GM18907 (cell line): ENCODE results near the gene ANO3.

ENCODE experiments used
- ATAC-seq: cut with Tn5 transposase; IDR thresholded peaks from one replicate; pipeline ENCODE4 v1.9.1; 2021; ENCODE audit warnings: mild to moderate bottlenecking, moderate library complexity; ENCODE audit not compliant: unreplicated experiment

ANO3 gene

DNA sequence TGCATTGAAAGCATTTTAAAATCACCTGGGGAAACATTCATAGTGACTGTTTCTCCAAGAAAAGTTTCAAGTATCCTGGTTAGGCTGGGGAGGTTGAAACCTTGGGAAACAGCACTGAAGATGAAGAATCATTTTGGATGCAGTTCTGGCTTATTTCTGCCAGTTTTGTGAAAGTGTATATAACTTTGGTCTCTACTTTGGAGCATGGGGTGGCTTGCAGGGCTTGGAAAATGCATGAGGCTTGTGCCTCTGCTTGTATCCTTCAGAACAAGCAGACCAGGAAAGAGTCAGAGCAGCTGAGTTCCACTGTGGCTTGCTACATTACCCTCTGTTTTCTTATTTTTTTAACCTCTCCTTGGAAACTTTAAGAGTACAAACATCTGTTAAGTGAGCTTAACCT is 370.5 kb downstream of the ANO3 start:
- no peak for ATAC-seq

DNA sequence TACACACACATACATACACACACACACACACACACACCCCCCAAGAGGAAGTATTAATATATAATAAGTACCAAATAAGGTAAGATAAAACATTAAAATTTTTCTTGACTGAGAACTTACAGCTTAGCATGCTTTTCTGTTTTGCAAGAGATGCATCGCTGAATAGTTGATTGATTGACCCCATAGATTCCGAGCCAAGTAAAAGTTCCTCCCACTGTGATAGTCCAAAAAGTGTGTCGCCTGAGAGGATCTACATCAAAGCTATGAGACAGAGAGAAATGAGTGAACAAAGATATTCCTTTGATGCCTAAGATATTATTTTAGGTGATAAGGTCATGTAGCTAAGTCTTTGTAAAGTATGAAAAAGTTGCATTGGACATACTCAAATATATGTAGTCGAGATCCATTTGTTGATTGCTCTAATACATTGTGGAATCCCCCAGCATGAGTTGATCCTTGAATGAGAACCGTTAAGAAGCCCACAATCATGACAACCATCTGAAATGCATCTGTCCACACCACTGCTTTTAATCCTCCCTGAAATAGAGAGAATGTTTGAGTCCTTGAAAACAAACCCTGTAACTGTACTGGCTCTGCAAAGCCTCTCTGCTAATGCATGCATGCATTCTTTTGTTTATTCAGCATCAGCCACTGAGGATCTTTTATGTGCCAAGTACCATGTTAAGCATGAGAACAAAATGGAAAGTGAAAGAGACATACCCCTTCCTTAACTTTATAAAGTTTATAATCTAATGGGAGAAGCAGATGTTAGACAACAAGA is 371.7 kb downstream of the ANO3 start:
- ATAC-seq = no peak

DNA sequence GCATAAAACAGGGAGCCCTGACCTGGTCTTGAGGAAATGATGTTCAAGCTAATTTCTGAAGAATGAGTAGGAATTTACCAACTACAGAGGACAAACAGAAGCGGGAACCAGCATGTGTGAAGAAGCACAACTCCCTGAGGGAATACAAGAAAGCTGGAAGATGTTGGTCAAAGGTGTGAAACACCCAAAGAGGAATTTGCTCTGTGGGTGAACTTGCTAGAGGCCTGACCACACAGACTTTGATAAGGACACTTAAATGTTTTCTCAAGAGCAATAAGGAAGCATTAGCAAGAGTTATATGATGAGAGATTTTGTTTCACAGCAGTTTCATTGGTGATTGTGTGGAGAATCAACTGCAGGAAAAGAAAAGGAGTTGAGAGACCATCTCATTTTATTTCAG is 372.3 kb downstream of the ANO3 start:
- no peak for ATAC-seq

DNA sequence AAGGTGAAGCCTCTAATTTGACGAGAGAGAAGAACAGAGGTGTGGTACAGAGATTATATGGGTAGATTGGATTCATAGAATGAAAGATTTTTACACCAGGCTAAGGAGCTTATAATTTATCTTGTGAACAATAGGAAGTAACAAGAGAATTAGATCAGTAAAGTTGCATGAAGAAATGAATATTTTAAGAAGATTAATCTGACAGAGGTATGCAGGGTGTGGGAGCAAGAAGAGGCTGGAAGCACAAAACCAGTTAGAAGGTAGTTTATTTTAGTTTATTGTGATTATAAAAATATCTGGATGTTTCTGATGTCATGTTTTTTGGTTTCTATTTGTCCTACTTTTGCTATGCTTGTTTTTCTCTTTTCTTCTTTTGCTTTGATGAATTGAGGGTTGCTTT is 374.3 kb downstream of the ANO3 start:
- no peak for ATAC-seq

DNA sequence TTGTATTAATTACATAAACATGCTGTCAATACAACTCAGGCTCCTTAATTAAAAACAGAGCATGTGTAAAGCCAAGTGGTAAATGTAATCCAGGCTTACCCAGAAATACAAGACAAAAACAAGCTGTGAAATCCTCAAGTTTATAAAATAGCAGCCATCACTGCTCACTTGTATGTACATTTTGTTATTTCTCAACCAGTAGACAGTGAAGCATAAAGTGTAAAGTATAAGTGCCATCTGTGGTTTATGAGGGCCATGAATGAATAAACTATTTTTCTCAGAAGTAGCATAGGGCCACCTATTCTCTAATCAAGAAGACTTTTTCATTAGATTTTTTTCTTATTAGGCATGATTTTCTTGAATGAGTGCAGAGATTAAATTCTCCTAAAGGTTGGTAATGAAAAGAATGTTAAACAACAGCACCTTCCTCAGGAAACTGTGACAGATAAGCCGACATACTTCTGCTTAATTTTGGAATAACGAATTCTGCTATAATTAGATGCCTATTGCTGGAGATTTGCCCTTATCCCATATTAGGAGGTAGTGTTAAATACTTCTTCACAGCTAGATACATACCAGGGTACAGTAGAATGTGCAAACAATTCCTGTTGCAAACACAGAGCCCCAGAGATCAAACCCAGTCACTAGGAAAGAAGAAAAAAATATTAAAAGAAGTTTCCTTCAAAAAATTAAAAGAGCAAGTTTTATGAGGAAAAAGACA is 377.0 kb downstream of the ANO3 start:
- ATAC-seq = no peak

DNA sequence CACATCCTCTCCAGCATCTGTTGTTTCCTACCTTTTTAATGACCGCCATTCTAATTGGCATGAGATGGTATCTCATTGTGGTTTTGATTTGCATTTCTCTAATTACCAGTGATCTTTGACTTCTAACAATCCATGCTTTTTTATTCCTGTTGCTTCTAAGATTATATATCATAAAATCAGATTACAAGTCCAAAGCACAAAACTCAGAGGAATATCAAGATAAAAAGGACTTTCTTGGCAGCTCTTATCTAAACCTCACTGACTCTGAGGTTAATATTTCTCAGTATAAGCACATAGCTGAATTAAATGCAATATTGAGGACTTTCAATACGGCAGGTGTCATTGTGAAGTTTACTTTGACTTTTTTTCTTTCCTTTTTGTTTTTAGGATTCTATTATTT is 378.6 kb downstream of the ANO3 start:
- ATAC-seq = no peak

DNA sequence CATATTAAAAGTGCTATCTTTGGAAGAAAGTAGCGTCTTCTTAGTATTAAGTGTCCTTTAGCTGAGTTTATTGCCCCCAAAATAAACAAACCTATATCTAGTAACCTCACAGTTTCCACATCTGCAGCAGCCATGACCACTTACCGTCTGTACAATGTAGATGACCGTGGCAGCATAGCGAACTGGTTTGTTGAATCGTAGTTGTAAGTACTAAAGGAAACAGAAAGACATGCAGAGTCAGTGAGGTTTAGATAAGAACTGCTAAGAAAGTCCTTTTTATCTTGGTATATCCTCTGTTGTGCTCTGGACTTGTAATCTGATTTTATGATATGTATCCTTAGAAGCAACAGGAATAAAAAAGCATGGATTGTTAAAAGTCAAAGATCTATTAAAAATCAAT is 380.6 kb downstream of the ANO3 start:
- ATAC-seq = no peak
